ENCODE measurements around the gene CES4A. TPM values are rescaled to one million over a fixed set of nuclear protein-coding genes. Genes with fewer than 3 reads are reported as not detected.
"Not testable (repeated sequence)": the region's sequence is repeated elsewhere in the genome, so short reads cannot be mapped to it uniquely, and the experiment has no call there.

The CES4A gene
- polyA plus RNA-seq, 1 donor from 2014 or later = 1.4 TPM

GRCh38 chr16:66968847-66969246 is 19.5 kb upstream of the CES4A start:
- H3K27ac Mint-ChIP-seq = no peak overlapping the region
- H3K4me1 Mint-ChIP-seq = peaks cover 0 to 2% (median 0%) of the 10 kb centered on the region in 3 donors
- H3K27me3 Mint-ChIP-seq = peaks cover 2% of the 10 kb centered on the region
- H3K9me3 Mint-ChIP-seq = no peaks in the 10 kb centered on the region
- no peak overlapping the region for H3K4me3 Mint-ChIP-seq
- H3K36me3 Mint-ChIP-seq = no peaks in the 10 kb centered on the region

- peaks cover 3% of the 10 kb centered on the region for H3K27me3 Mint-ChIP-seq
- H3K27ac Mint-ChIP-seq = no peak overlapping the region
- H3K4me3 Mint-ChIP-seq = no peak overlapping the region
Measured at GRCh38 chr16:66970775-66971720, 17.3 kb upstream of the CES4A start.

GRCh38 chr16:66972983-66973382 is 15.4 kb upstream of the CES4A start:
- no peaks in the 10 kb centered on the region for H3K9me3 Mint-ChIP-seq
- H3K4me1 Mint-ChIP-seq = peaks cover 0 to 2% (median 0%) of the 10 kb centered on the region in 3 donors
- H3K4me3 Mint-ChIP-seq = no peak overlapping the region
- H3K27me3 Mint-ChIP-seq = peaks cover 7% of the 10 kb centered on the region
- no peaks in the 10 kb centered on the region for H3K36me3 Mint-ChIP-seq
- no peak overlapping the region for H3K27ac Mint-ChIP-seq

More at GRCh38 chr16:66970775-66971720, 17.3 kb upstream of the CES4A start:
- no peaks in the 10 kb centered on the region for H3K9me3 Mint-ChIP-seq
- H3K4me1 Mint-ChIP-seq = peaks cover 0 to 2% (median 0%) of the 10 kb centered on the region in 3 donors
- no peaks in the 10 kb centered on the region for H3K36me3 Mint-ChIP-seq

- peaks cover 7% of the 10 kb centered on the region for H3K27me3 Mint-ChIP-seq
- no peaks in the 10 kb centered on the region for H3K36me3 Mint-ChIP-seq
- H3K4me3 Mint-ChIP-seq = no peak overlapping the region
- no peaks in the 10 kb centered on the region for H3K9me3 Mint-ChIP-seq
- peaks cover 0 to 2% (median 0%) of the 10 kb centered on the region in 3 donors for H3K4me1 Mint-ChIP-seq
- H3K27ac Mint-ChIP-seq = no peak overlapping the region
Measured at GRCh38 chr16:66973716-66974115, 14.7 kb upstream of the CES4A start.

GRCh38 chr16:66974156-66974931 is 14.0 kb upstream of the CES4A start:
- H3K9me3 Mint-ChIP-seq, H3K4me3 Mint-ChIP-seq, H3K36me3 Mint-ChIP-seq, H3K27me3 Mint-ChIP-seq, H3K4me1 Mint-ChIP-seq, H3K27ac Mint-ChIP-seq: not testable (repeated sequence)

- peaks cover 10% of the 10 kb centered on the region for H3K27me3 Mint-ChIP-seq
- H3K27ac Mint-ChIP-seq, H3K4me3 Mint-ChIP-seq, H3K36me3 Mint-ChIP-seq, H3K4me1 Mint-ChIP-seq, H3K9me3 Mint-ChIP-seq: not testable (repeated sequence)
Measured at GRCh38 chr16:66974932-66975246, 13.5 kb upstream of the CES4A start.

- Mint-ChIP-seq H3K27ac (no peak overlapping the region), H3K4me3 (no peak overlapping the region), H3K4me1 (peaks cover 0 to 2% (median 0%) of the 10 kb centered on the region in 3 donors), H3K36me3 (no peaks in the 10 kb centered on the region), H3K9me3 (no peaks in the 10 kb centered on the region), H3K27me3 (peaks cover 10% of the 10 kb centered on the region)
Measured at GRCh38 chr16:66975302-66975893, 13.0 kb upstream of the CES4A start.

- Mint-ChIP-seq H3K27ac (peak overlapping the region in 1 of 3 donors; percentile 58), H3K9me3 (no peaks in the 10 kb centered on the region), H3K4me1 (peaks cover 0 to 2% (median 0%) of the 10 kb centered on the region in 3 donors), H3K4me3 (no peak overlapping the region), H3K27me3 (peaks cover 10% of the 10 kb centered on the region), H3K36me3 (no peaks in the 10 kb centered on the region)
Measured at GRCh38 chr16:66976746-66977145, 11.6 kb upstream of the CES4A start.

- Mint-ChIP-seq H3K4me1 (peaks cover 0 to 2% (median 0%) of the 10 kb centered on the region in 3 donors), H3K27ac (peak overlapping the region in 1 of 3 donors; percentile 40), H3K27me3 (peaks cover 10% of the 10 kb centered on the region), H3K9me3 (no peaks in the 10 kb centered on the region), H3K36me3 (no peaks in the 10 kb centered on the region), H3K4me3 (no peak overlapping the region)
Measured at GRCh38 chr16:66977341-66978113, 10.9 kb upstream of the CES4A start.

GRCh38 chr16:66979011-66979717 is 9.2 kb upstream of the CES4A start:
- Mint-ChIP-seq H3K4me1 (peaks cover 0 to 2% (median 0%) of the 10 kb centered on the region in 3 donors), H3K27ac (no peak overlapping the region), H3K9me3 (no peaks in the 10 kb centered on the region), H3K4me3 (no peak overlapping the region), H3K27me3 (peaks cover 10% of the 10 kb centered on the region), H3K36me3 (no peaks in the 10 kb centered on the region)

GRCh38 chr16:66983033-66983432 is 5.4 kb upstream of the CES4A start:
- H3K36me3 Mint-ChIP-seq = no peaks in the 10 kb centered on the region
- no peaks in the 10 kb centered on the region for H3K4me1 Mint-ChIP-seq
- no peak overlapping the region for H3K27ac Mint-ChIP-seq
- no peak overlapping the region for H3K4me3 Mint-ChIP-seq
- no peaks in the 10 kb centered on the region for H3K9me3 Mint-ChIP-seq
- H3K27me3 Mint-ChIP-seq = peaks cover 5% of the 10 kb centered on the region

GRCh38 chr16:66984892-66985311 is 3.5 kb upstream of the CES4A start:
- no peaks in the 10 kb centered on the region for H3K9me3 Mint-ChIP-seq
- no peak overlapping the region for H3K27ac Mint-ChIP-seq
- no peak overlapping the region for H3K4me3 Mint-ChIP-seq
- H3K4me1 Mint-ChIP-seq = no peaks in the 10 kb centered on the region
- H3K27me3 Mint-ChIP-seq = peaks cover 5% of the 10 kb centered on the region
- H3K36me3 Mint-ChIP-seq = no peaks in the 10 kb centered on the region

GRCh38 chr16:66986559-66986958 is 1.8 kb upstream of the CES4A start:
- H3K9me3 Mint-ChIP-seq = no peaks in the 10 kb centered on the region
- H3K4me1 Mint-ChIP-seq = no peaks in the 10 kb centered on the region
- H3K27me3 Mint-ChIP-seq = peaks cover 5% of the 10 kb centered on the region
- H3K27ac Mint-ChIP-seq = no peak overlapping the region
- no peak overlapping the region for H3K4me3 Mint-ChIP-seq
- H3K36me3 Mint-ChIP-seq = no peaks in the 10 kb centered on the region

- Mint-ChIP-seq H3K36me3 (no peaks in the 10 kb centered on the region), H3K27ac (no peak overlapping the region), H3K27me3 (peaks cover 5% of the 10 kb centered on the region), H3K9me3 (no peaks in the 10 kb centered on the region), H3K4me1 (no peaks in the 10 kb centered on the region), H3K4me3 (no peak overlapping the region)
Measured at GRCh38 chr16:66991545-66992077, 3.2 kb downstream of the CES4A start.
